Epithelial cell of esophagus (primary cell): ENCODE measurements around the gene CREBBP.

Source experiments
- DNase-seq: peaks from one replicate; pipeline ENCODE4 v3.0.0; 2010; ENCODE audit warnings: low read depth
- H3K4me3 ChIP-seq: 2 replicates; pipeline ENCODE4 v1.5.1; 2011; ENCODE audit warnings: mild to moderate bottlenecking, low read length, control low read depth
- TF ChIP-seq, protein P1 (sequence below): IDR thresholded peaks from 2 replicates; pipeline ENCODE4 v1.5.1; 2011; ENCODE audit warnings: low read depth, mild to moderate bottlenecking, low read length, control low read depth, inconsistent platforms; ENCODE audit not compliant: insufficient read depth; ENCODE audit errors: missing control alignments

Gene CREBBP

DNA sequence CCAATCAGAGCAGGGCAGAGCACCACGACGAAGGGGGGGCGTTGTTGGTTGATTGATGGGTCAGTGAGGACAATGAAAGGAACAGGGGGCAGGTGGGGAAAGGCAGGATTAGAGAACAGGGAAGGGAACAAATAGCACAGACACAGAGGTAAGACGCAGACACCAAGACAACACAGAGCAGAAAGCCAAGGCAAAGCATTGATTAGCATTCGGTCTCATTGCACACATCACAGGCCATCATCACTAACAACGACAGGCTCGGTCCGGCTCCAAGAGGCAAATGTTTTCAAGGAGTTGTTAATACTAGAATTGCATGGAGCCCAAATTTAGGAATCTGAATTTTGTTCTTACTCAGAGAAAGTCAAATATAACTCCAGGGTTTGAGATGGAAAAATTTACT lies 128.6 kb downstream of the CREBBP start:
- H3K4me3 ChIP-seq: no peak overlapping the region
- TF ChIP-seq, protein P1, sequence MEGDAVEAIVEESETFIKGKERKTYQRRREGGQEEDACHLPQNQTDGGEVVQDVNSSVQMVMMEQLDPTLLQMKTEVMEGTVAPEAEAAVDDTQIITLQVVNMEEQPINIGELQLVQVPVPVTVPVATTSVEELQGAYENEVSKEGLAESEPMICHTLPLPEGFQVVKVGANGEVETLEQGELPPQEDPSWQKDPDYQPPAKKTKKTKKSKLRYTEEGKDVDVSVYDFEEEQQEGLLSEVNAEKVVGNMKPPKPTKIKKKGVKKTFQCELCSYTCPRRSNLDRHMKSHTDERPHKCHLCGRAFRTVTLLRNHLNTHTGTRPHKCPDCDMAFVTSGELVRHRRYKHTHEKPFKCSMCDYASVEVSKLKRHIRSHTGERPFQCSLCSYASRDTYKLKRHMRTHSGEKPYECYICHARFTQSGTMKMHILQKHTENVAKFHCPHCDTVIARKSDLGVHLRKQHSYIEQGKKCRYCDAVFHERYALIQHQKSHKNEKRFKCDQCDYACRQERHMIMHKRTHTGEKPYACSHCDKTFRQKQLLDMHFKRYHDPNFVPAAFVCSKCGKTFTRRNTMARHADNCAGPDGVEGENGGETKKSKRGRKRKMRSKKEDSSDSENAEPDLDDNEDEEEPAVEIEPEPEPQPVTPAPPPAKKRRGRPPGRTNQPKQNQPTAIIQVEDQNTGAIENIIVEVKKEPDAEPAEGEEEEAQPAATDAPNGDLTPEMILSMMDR: no peak
- DNase-seq: no peak

DNA sequence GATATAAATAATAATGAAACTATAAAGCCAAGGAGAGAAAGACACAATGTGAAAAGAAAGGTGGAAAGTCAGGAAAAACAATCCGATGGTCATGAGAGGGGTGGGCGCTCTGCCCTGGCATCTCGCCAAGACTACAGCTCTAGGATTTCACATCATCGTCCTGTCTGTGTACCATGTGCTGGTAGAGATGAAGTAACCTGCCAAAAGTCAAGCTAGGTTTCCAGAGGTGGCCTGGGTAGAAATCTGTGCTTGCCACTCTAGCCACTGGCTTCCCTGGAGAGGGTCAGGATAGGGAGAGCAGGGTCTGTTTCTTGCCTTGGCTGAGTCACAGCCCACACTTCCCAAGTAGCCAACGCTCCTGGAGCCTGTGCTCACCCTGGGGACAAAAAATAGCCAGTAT lies 132.2 kb downstream of the CREBBP start:
- TF ChIP-seq, protein P1: no peak
- no peak overlapping the region for H3K4me3 ChIP-seq
- DNase-seq: no peak

DNA sequence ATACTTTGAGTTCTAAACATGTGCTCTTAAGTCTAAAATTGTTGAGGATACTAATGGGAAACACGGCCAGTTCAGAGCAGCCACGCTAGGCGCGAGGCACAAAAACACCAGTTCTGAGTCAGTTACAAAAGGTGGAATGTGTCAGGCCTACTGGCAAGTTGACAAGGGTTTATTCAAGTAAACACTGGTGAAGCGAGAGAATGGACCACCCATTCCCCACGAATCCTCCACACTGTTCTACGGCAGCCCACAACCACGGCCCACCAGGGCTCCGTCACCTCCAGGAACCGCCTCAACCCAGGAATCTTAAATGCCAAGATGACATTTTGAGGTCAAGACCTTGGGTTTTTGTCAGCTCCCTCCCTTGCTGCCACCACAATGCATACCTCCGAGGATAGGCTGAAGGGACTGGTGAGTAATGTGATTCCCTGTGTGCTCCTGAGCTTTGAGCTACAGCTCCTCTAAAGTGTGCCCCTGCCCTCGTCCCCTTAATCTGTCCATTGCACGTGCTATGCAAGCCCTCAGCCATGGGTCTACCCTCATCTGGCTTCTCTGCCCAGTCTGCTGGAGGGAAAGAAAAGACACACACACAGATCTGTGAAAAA lies 134.7 kb downstream of the CREBBP start:
- no peak overlapping the region for H3K4me3 ChIP-seq
- TF ChIP-seq, protein P1: no peak
- no peak for DNase-seq

DNA sequence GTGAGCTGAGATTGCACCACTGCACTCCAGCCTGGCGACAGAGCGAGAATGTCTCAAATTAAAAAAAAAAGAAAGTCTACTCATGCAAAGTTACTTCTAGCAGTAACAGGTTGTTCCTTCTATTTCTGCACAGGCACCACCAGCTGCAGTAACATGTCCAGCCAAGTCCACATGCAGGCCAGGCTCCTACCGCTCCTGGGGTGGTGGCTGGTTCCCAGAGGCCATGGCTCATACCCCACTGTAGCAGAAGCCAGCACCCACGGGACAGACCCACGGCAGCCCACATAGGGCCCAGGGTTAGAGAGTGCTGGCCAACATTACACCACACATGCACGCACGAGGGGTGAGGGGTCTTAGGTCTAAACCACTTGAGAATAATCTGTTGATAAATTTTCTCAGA lies 136.5 kb downstream of the CREBBP start:
- DNase-seq: no peak
- H3K4me3 ChIP-seq: no peak overlapping the region
- TF ChIP-seq, protein P1: no peak

DNA sequence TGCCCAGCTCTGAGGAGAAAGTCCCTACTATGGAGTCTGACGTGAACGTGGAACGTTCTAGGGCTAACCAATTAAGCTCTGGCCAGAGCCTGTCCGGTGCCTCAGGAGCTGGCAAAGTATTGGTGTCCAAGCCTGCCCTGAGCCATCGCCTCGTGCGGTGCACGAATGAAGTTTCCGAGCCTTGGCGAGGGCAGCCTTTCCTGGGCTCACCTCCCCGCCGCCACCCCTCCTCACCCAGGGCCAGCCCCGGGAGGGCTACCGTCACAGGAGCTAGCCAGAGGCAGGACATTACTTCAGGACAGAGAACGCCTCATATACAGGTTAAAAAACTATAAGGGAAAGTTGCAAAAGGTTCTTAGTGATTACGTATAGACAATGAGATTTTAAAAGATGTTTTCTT lies 139.6 kb downstream of the CREBBP start:
- H3K4me3 ChIP-seq: no peak overlapping the region
- no peak for DNase-seq
- TF ChIP-seq, protein P1: no peak

DNA sequence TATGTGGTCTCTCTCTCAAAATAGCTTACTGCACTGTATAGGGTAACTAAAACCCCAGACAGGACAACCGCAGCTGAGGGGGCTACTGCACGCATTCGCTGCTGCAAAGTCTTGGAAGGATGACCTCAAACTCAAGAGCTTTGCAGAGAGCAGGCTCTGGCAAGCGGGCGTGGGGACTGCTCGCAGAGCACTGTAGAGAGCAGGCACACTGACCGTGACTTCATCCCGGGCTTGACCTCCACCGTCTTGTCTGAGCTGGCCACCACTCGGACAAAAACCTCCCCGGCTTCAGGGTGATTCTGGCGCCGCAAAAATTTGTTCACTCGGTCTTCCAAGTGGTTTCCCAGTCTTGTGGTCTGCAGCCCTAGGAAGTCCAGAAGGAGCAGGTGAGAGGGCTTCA lies 140.3 kb downstream of the CREBBP start:
- DNase-seq: no peak
- TF ChIP-seq, protein P1: no peak
- no peak overlapping the region for H3K4me3 ChIP-seq

DNA sequence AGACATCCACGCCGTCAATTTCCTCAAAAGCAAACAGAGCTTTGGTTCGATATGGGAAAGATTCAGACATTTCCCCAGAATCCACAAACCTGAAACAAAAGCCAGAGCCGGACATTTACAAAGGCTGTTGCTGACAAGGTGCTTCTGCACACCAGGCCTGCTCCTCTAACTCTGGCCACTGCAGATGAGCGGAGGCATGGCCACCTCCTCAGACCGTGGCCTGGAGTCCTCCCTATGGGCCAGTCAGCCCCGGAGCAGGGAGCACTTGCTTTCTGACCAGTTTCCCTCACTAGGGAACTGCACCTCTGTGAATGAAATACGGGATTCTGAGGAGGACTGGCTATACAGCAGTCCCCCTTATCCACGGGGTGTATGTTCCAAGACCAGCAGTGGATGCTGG lies 140.9 kb downstream of the CREBBP start:
- no peak for DNase-seq
- TF ChIP-seq, protein P1: no peak
- H3K4me3 ChIP-seq: no peak overlapping the region
